BLaER1 treated with 17β-estradiol and CSF1 and Interleukin-3, amounts not matched to agents 10 nM and 100 nM (cell line): ENCODE results near the gene FARS2.

Experiments
- H3K27ac ChIP-seq, 11 experiments: shearing (Covaris generic); formaldehyde crosslinking; 2 replicates each; pipeline ENCODE4 v1.8.1; 2022
- H3K27me3 ChIP-seq, 11 experiments: shearing (Covaris generic); formaldehyde crosslinking; 2 replicates each; pipeline ENCODE4 v1.8.1; 2022
- H3K36me3 ChIP-seq, 11 experiments: shearing (Covaris generic); formaldehyde crosslinking; 2 replicates each; pipeline ENCODE4 v1.8.1; 2022
- H3K4me1 ChIP-seq, 10 experiments: shearing (Covaris generic); formaldehyde crosslinking; 2 replicates each; pipeline ENCODE4 v1.8.1; 2022
- H3K4me2 ChIP-seq, 11 experiments: shearing (Covaris generic); formaldehyde crosslinking; 2 replicates each; pipeline ENCODE4 v1.8.1; 2022
- H3K4me3 ChIP-seq, 10 experiments: shearing (Covaris generic); formaldehyde crosslinking; 2 replicates each; pipeline ENCODE4 v1.8.1; 2022
- H3K9ac ChIP-seq, 11 experiments: shearing (Covaris generic); formaldehyde crosslinking; 2 replicates each; pipeline ENCODE4 v1.8.1; 2022
- H3K9me3 ChIP-seq, 11 experiments: shearing (Covaris generic); formaldehyde crosslinking; replicated peaks in 1 of 11; 2 replicates each; pipeline ENCODE4 v1.8.1; 2022
- H4K20me1 ChIP-seq, 11 experiments: shearing (Covaris generic); formaldehyde crosslinking; 2 replicates each; pipeline ENCODE4 v1.8.1; 2022
- Cebpa-rat ChIP-seq, 11 experiments: shearing (Covaris generic); IDR thresholded peaks; 2 replicates each; pipeline ENCODE4 v1.8.1; 2022

The FARS2 gene

DNA sequence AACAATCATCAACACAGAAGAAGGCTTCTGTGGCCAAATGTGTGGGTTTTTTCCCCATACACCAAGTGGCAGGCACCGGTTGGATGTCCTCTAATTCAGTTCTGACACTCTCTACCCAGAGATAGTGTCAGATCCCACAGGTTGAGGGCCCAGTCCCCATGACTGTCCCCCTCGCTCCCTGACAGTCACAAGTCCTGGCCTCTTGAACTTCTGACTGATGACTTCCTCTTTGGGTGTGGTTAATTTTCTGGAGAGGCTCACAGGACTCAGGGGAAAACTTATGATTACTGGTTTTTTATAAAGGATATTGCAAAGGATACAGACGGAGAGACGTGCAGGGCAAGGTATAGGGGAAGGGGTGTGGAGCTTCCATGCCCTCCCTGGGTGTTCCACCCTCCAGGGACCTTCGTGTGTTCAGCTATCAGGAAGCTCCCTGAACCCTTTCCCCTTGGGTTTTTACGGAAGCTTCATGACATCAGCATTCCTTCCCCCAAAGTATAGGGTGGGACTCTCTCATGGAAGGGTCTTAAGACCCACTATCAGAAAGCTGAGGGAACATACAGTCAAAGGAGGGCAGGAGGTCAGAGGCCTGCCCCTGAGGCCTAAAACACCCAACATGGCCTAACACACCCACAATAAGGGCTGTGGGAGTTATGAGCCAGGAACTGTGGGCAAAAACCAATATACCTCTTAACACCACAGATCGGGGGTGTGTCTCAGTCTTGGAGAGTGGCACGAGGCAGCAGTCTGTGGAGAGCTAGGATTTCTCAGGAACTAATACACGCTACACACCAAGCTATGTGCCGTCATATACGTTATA, 33.3 kb downstream of the FARS2 start:
- no peak overlapping the region for H3K4me3 ChIP-seq
- peaks cover 0 to 8% (median 0%) of the 10 kb centered on the region in 11 experiments; a peak in 1 of 22 replicates for H3K36me3 ChIP-seq
- no peak for TF ChIP-seq Cebpa-rat (IDR thresholded peaks at IDR 0.05)

DNA sequence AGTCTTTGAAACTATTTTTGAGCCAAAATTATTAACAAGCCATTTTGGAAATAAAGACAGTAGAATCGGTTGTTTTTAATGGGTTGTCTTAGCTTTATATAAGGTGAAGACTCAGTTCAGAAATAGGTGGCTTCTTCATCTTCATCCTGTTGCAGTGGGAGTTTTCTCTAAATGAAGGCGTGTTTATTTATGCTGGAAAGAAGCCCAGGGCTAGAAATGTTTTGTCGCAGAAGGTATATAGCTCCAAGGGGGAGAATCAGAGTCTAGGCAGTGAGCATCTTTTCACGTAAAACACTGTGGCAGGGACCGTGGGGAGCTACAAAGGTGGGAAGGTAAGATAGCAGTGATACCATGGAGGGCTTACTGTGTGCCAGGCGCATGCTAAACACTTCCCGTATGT, 34.3 kb downstream of the FARS2 start:
- H3K9ac ChIP-seq, result no peak overlapping the region
- peaks cover 0 to 27% (median 0%) of the 10 kb centered on the region in 11 experiments; a peak in 5 of 22 replicates for H4K20me1 ChIP-seq
- no peak overlapping the region for H3K27ac ChIP-seq
- H3K36me3 ChIP-seq, result peaks cover 0 to 8% (median 0%) of the 10 kb centered on the region in 11 experiments; a peak in 1 of 22 replicates
- no peak overlapping the region for H3K4me3 ChIP-seq
- no peaks in the 10 kb centered on the region for H3K27me3 ChIP-seq
- peaks cover 13 to 29% (median 18%) of the 10 kb centered on the region in 10 experiments for H3K4me1 ChIP-seq
- H3K4me2 ChIP-seq, result no peak overlapping the region
- TF ChIP-seq Cebpa-rat (IDR thresholded peaks at IDR 0.05), result no peak
- no peaks in the 10 kb centered on the region for H3K9me3 ChIP-seq

More for the DNA sequence above, 33.3 kb downstream of the FARS2 start:
- H3K4me2 ChIP-seq, result peak overlapping the region; percentile 57 to 86 (median 76)
- H3K4me1 ChIP-seq, result peaks cover 13 to 38% (median 25%) of the 10 kb centered on the region in 10 experiments
- peak overlapping the region in 5 of 11 experiments; percentile 3 to 44 (median 12); a peak in 4 of 22 replicates for H3K9ac ChIP-seq
- H3K9me3 ChIP-seq, result peaks cover 0 to 2% (median 0%) of the 10 kb centered on the region in 11 experiments; a peak in 1 of 22 replicates
- H3K27me3 ChIP-seq, result no peaks in the 10 kb centered on the region
- H3K27ac ChIP-seq, result peak overlapping the region; percentile 10 to 61 (median 49); a peak in 19 of 22 replicates
- H4K20me1 ChIP-seq, result peaks cover 0 to 27% (median 0%) of the 10 kb centered on the region in 11 experiments; a peak in 5 of 22 replicates

DNA sequence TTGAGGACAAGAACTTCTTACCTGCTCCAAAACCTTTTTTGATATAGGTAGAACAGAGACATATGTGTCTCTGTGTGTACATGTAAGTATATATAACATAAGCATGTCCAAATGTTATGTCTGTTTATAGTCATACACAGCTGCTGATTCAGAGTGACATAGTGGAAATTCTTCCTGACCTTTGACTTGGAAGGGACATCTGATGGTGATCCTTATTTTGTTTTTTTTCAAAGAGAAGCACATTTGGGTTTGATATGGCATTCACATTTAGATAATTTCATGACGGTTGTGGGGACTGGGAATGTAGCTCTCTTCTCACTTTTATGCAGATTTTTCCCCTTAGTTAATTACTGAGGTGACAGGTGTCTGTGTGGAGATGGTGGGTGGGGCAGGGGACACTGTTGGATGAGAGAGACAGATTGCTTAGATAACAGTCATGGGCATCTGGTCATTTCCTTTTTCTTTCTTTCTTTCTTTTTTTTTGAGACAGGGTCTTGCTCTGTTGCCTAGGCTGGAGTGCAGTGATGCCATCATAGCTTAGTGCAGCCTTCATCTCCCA, 39.0 kb downstream of the FARS2 start:
- no peak overlapping the region for H3K27ac ChIP-seq
- peaks cover 0 to 15% (median 0%) of the 10 kb centered on the region in 10 experiments; a peak in 3 of 20 replicates for H3K4me1 ChIP-seq
- no peak for TF ChIP-seq Cebpa-rat (IDR thresholded peaks at IDR 0.05)
- no peaks in the 10 kb centered on the region for H3K9me3 ChIP-seq
- H4K20me1 ChIP-seq, result peaks cover 0 to 48% (median 18%) of the 10 kb centered on the region in 11 experiments; a peak in 11 of 22 replicates
- no peak overlapping the region for H3K4me3 ChIP-seq
- H3K36me3 ChIP-seq, result peaks cover 0 to 8% (median 0%) of the 10 kb centered on the region in 11 experiments; a peak in 1 of 22 replicates
- no peak overlapping the region for H3K9ac ChIP-seq
- H3K4me2 ChIP-seq, result no peak overlapping the region
- no peaks in the 10 kb centered on the region for H3K27me3 ChIP-seq

DNA sequence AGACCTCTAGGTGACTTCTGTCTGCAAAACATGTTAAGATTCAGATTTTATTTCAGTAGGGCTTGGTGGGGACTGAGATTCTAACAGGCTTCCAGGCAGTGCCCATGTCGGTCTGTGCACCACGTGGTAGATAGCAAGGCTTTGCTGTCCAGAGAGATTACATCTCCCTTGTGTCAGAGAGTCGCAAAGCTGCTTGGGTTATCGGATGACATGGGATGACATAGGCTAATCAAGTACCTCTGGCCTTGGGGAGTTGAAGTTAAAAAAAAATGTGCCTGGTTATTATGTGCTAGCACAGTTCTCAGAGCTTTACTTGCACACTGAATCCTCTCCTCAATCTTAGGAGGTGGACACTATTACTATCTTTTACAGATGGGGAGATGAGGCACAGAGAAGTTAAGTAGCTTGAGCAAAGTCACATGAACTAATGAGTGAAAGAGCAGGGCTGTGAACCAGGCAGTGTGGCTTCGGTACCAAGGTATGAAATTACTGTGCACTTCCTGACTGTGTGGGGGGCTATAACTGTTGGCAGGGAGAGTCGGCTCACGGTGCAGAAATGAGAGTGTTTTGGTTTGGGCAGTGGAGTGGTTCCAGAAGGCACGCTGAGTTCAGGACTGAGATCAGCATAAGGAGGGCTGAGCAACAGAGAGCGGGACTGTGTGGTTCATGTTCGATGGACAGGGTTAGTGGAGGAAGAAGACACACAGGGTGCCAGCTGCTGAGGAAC, 41.1 kb downstream of the FARS2 start:
- Histone ChIP-seq H3K4me3 (no peak overlapping the region), H3K36me3 (0 out of 22 replicates have a peak, but pooled peaks cover 0 to 1% (median 0%) of the 10 kb centered on the region in 11 experiments), H3K9ac (no peak overlapping the region), H3K27ac (no peak overlapping the region), H3K27me3 (no peaks in the 10 kb centered on the region), H4K20me1 (peaks cover 0 to 54% (median 18%) of the 10 kb centered on the region in 11 experiments; a peak in 11 of 22 replicates), H3K9me3 (no peaks in the 10 kb centered on the region), H3K4me2 (0 out of 22 replicates have a peak overlapping the region, but pooled peaks of 1 of the 11 experiments have one; percentile 9), H3K4me1 (peaks cover 0 to 22% (median 5%) of the 10 kb centered on the region in 10 experiments; a peak in 9 of 20 replicates)
- TF ChIP-seq Cebpa-rat (IDR thresholded peaks at IDR 0.05), result no peak

DNA sequence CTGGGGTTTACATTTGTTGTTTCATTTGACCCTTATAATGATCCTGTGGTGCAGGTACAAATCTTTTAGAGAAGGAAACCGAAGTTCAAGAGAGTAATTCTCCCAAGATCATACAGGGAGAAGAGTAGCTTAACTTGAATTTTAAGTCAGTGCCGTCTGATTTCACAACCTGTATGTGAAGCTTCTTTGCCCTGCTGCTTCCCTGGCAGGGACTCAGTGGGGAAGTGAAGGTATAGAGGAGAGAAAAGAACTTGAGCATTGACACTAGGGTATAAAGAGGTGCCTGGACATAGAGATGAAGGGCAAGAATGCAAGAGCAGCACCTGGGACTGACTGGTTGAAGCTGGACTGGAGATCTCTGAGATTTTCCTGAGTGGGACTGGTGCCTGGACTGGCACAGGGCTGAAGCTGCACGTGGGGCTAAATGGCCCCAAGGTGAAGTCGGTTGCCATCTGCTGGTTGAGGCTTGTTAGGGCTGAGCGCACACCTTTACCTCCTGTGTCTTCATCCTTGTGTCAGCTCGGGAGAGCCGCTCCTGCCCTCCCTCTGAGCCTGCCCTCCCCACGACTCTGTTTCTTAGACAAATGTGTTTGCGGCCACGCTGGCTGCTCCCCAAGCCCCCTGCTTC, 41.8 kb downstream of the FARS2 start:
- Histone ChIP-seq H3K4me3 (no peak overlapping the region), H3K27me3 (no peaks in the 10 kb centered on the region), H3K9me3 (no peaks in the 10 kb centered on the region), H3K27ac (no peak overlapping the region), H4K20me1 (peaks cover 0 to 50% (median 18%) of the 10 kb centered on the region in 11 experiments; a peak in 11 of 22 replicates), H3K4me1 (peaks cover 0 to 22% (median 5%) of the 10 kb centered on the region in 10 experiments; a peak in 9 of 20 replicates), H3K36me3 (peaks cover 0 to 1% (median 0%) of the 10 kb centered on the region in 11 experiments; a peak in 2 of 22 replicates), H3K4me2 (no peak overlapping the region), H3K9ac (no peak overlapping the region)
- no peak for TF ChIP-seq Cebpa-rat (IDR thresholded peaks at IDR 0.05)

DNA sequence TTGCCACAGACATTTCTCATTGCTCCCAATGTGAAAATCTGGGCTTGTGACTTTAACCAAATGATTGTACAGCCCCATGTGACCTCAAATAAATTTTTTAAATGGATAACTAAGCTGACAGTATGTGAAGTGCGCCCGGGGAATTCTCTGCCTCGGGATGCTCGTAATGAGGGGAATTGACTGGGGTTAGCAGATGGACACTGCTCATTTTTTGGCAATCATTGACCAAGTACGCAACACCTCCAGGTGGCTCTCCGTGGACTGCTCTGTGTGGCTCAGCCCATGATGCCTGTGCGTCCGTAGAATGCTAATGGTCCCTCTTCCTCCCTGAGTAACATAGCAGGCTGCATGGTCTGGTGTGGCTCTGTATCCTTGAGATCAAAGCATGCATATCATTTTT, 42.4 kb downstream of the FARS2 start:
- H3K4me3 ChIP-seq, result no peak overlapping the region
- H3K9ac ChIP-seq, result no peak overlapping the region
- TF ChIP-seq Cebpa-rat (IDR thresholded peaks at IDR 0.05), result no peak
- H3K27ac ChIP-seq, result no peak overlapping the region
- H3K4me2 ChIP-seq, result no peak overlapping the region
- H3K9me3 ChIP-seq, result no peaks in the 10 kb centered on the region
- H4K20me1 ChIP-seq, result peaks cover 0 to 47% (median 17%) of the 10 kb centered on the region in 11 experiments; a peak in 11 of 22 replicates
- peaks cover 0 to 20% (median 5%) of the 10 kb centered on the region in 10 experiments; a peak in 9 of 20 replicates for H3K4me1 ChIP-seq
- no peaks in the 10 kb centered on the region for H3K27me3 ChIP-seq
- H3K36me3 ChIP-seq, result peaks cover 0 to 6% (median 0%) of the 10 kb centered on the region in 11 experiments; a peak in 2 of 22 replicates

DNA sequence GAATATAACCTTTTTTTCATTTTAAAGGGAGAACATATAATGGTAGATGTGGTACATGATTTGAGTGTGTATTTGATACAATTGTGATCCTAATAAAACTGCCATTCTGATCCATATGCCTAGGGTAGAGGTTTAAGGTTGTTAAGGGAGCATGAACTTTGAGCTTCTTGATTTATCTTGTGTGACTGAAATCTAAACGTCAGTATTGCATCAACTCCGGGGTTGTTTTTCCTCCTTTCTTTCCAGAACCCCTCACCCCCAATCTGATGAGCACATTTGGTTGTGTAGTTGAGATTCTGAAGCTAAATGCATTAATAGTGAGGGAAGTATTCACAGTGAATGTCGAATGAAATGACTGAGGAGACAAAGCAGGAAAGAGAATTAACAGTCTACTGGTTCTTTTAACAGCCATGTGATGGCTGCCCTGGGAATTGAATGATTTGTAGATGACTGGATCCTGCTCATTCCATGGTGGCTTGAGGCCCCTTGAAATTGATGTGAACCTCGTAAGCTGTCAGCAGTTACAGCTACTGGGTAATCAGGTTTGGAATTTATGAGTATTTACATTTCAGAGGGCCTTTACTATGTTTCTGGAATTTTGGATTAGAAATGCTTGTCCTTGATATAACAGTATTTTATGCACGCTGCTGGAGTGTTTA, 44.8 kb downstream of the FARS2 start:
- Histone ChIP-seq H3K9me3 (no peaks in the 10 kb centered on the region), H3K9ac (no peak overlapping the region), H3K4me3 (no peak overlapping the region), H3K4me1 (peaks cover 0 to 14% (median 4%) of the 10 kb centered on the region in 10 experiments; a peak in 9 of 20 replicates), H3K4me2 (peak overlapping the region in 6 of 11 experiments; percentile 3 to 39 (median 16); a peak in 9 of 22 replicates), H3K27ac (no peak overlapping the region), H3K36me3 (peaks cover 0 to 6% (median 0%) of the 10 kb centered on the region in 11 experiments; a peak in 2 of 22 replicates), H3K27me3 (no peaks in the 10 kb centered on the region), H4K20me1 (peaks cover 0 to 46% (median 17%) of the 10 kb centered on the region in 11 experiments; a peak in 11 of 22 replicates)
- TF ChIP-seq Cebpa-rat (IDR thresholded peaks at IDR 0.05), result no peak
